ENCODE results near the gene ESM1.
"Not testable (repeated sequence)": the region's sequence is repeated elsewhere in the genome, so short reads cannot be mapped to it uniquely, and the experiment has no call there.

- TF ChIP-seq POLR2A, CTCF (IDR thresholded peaks at IDR 0.05): not testable (repeated sequence)
Measured at GRCh38 chr5:55002166-55002565, 16.8 kb upstream of the ESM1 start.
